Breast epithelium (tissue), 3 donors: ENCODE measurements around the gene TPK1.

Experiments used
- POLR2A ChIP-seq: fragments of 450-650 bp; IDR thresholded peaks from one replicate; pipeline ENCODE4 v1.6.1; 2016; ENCODE audit warnings: antibody characterized with exemption, mild to moderate bottlenecking, moderate library complexity
- TF ChIP-seq, protein P1 (sequence below), 3 donors: fragments of 450-650 bp; IDR thresholded peaks; one replicate each; pipeline ENCODE4 v1.5.1; 2016 to 2017; ENCODE audit warnings: antibody characterized with exemption in 3 of 3, mild to moderate bottlenecking in 3 of 3, moderate library complexity in 3 of 3

DNA sequence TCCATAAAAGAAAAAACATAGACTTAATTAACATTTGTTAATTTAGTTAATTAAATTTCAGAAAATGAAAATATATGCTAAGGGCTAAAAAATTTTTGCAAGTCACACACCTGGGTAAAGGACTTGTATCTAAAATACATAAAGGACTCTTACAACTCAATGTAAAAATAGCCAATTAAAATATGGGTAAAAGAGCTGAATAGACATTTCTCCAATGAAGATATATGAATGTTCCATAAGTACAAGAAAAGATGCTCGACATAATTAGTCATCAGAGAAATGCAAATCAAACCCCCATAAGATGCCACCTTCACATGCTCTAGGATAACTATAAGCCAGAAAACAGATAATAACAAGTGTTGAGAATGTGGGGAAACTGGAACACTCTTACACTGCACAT, 288.0 kb downstream of the TPK1 start:
- TF ChIP-seq, protein P1, sequence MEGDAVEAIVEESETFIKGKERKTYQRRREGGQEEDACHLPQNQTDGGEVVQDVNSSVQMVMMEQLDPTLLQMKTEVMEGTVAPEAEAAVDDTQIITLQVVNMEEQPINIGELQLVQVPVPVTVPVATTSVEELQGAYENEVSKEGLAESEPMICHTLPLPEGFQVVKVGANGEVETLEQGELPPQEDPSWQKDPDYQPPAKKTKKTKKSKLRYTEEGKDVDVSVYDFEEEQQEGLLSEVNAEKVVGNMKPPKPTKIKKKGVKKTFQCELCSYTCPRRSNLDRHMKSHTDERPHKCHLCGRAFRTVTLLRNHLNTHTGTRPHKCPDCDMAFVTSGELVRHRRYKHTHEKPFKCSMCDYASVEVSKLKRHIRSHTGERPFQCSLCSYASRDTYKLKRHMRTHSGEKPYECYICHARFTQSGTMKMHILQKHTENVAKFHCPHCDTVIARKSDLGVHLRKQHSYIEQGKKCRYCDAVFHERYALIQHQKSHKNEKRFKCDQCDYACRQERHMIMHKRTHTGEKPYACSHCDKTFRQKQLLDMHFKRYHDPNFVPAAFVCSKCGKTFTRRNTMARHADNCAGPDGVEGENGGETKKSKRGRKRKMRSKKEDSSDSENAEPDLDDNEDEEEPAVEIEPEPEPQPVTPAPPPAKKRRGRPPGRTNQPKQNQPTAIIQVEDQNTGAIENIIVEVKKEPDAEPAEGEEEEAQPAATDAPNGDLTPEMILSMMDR (IDR thresholded peaks at IDR 0.05): no peak
- no peak for TF ChIP-seq POLR2A
